Measurements from ENCODE around the gene WNT9B. TPM values are rescaled to one million over a fixed set of nuclear protein-coding genes. Genes with fewer than 3 reads are reported as not detected.

WNT9B gene
- total RNA-seq, 1 donor from 2014 or later: 0.74 TPM

DNA sequence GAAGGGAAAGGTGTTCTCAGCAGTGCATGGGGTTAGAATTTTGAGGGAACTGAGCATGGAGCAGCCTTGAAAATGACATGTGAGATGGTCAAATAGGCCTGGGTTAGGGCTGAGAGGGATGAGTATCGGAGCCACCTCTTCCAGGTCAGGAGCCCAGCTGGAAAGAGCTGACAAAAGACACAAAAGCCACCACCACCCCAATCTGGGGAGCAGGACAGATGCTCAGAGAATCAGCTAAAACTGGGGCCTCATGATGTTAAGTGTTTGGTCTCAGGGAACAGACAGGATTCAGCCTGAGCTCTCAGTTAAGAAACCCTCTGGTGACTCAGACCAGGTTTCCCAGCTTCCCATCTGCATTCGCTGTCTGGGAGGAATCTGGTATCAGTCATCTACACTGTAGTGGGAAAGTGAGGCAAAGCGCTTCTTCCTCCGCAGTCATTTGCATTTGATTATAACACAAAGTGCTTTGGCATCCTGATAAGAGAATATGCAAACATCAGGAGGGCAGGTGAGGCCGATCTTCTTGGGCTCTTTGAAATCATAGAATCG, 2.6 kb downstream of the WNT9B start:
- DNase-seq (ENCODE audit: low spot score): no peak

DNA sequence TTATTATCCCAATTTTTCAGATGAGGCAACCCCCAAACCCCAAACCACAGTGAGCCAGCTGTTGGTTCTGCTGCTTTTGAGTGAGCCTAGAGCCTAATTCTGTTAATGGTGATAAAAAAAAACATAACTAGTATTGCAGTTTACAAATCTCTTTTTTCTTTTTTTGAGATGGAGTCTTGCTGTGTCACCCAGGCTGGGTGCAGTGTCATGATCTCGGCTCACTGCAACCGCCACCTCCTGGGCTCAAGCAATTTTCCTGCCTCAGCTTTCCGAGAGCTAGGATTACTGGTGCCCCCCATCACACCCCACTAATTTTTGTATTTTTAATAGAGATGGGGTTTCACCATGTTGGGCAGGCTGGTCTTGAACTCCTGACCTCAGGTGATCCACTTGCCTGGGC, 3.1 kb downstream of the WNT9B start:
- no peak for DNase-seq (ENCODE audit: low spot score)

- DNase-seq (ENCODE audit: low spot score): no peak
Observed at GRCh38 chr17:46854948-46855347, 3.6 kb downstream of the WNT9B start.

GRCh38 chr17:46857600-46857999, 6.2 kb downstream of the WNT9B start:
- DNase-seq (ENCODE audit: low spot score): no peak

DNA sequence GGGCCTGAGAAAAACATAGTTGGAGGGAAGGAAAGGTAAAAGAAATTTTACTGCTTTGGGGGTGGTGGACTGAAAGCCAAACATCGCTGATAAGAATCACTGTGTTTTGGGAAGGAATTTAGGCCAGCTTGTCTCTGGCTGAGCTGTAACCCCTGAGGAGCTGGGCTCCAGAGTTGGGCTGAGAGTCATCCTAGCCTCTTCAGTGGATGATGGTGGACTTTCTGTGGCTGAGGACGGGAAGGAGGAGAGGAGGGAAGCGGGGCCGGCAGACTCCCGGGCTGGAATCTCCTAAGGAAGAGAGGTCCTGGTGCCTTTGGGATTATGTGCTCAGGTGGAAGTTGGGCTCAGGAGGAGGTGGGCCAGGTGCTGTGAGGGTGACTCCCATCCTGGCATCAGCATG, 8.6 kb downstream of the WNT9B start:
- no peak for DNase-seq (ENCODE audit: low spot score)

DNA sequence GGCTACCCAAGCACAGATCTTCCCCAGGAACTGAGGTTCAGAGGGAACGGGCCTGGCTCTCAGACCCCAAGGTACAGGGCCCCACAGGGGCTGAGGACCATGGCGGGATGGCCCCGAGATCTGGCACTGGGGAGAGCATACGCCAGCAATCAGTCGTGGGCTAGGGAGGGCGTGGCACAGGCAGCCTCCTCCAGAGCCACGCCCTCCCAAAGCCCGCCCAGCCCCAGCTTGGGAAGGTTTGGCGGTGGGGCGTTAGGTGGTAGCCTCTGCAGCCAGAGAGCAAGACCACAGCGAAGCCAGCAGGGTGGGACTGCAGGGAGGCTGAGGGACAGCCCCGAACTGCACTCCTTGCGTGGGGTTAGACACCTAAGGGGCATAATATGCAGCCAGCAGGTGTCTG, 11.6 kb downstream of the WNT9B start:
- DNase-seq (ENCODE audit: low spot score): no peak

GRCh38 chr17:46863383-46864121, 12.2 kb downstream of the WNT9B start:
- DNase-seq (ENCODE audit: low spot score): no peak

GRCh38 chr17:46865100-46865499, 13.7 kb downstream of the WNT9B start:
- no peak for DNase-seq (ENCODE audit: low spot score)

DNA sequence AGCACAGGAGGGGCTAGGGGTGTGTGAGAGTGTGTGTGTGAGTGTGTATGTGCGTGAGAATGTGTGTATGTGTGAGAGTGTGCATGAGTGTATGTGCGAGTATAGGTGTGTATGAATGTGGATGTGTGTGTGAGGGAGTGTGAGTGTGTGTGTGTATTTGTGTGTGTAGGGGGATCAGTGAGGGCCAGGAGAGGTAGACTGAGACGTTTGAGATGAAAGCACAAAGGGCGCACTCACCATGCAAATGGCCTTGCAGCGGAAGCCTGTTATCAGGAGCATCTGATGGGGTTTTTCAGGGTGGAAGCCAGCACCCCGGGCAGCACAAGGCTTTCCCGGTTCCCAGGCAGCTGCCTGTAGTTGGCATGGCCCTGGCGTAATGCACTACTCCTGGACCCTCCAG, 14.9 kb downstream of the WNT9B start:
- DNase-seq (ENCODE audit: low spot score): no peak

DNA sequence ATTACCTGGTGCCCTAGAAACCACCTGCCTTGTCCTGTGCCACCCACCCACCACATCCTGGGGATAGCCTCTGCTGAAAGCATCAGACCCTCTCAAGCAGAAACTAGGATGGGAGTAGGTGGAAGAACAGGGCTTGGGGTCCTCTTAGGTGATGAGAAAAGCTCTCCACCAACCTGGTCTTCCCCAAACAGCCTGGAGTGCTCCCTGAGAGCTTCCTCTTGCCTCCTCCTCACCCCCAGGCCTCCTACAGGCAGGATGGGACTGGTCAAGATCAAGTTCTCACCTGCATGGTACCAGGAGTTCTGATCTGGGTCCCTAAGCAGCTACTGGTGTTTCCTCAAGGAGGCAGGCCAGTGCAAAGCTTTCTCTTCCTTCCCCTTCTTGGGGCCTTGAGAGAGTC, 15.4 kb downstream of the WNT9B start:
- no peak for DNase-seq (ENCODE audit: low spot score)

DNA sequence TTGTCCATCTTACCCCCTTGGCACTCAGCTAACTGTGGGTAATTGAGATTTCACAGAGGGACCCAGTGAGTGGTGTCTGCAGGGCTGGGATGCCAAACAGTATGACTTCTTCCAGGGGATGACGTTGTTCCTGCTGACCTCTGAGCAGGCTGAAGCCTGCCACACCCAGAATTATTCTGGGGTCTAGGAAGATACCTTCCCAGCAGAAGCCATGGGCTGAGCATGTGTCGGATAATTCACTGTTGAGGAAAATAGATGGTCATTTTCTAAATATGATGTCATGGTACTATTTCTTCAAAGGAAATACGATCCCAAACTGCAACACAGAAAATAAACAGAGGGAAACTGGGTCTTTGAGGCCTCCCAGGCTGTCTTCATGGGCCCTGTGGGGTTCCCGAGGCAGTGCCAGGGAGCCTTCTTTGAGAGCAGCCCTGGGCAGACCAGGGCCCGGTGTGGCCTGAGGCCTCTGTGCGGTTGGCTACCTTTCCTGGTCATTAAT, 17.4 kb downstream of the WNT9B start:
- DNase-seq (ENCODE audit: low spot score): no peak

GRCh38 chr17:46869296-46869695, 17.9 kb downstream of the WNT9B start:
- DNase-seq (ENCODE audit: low spot score): no peak

DNA sequence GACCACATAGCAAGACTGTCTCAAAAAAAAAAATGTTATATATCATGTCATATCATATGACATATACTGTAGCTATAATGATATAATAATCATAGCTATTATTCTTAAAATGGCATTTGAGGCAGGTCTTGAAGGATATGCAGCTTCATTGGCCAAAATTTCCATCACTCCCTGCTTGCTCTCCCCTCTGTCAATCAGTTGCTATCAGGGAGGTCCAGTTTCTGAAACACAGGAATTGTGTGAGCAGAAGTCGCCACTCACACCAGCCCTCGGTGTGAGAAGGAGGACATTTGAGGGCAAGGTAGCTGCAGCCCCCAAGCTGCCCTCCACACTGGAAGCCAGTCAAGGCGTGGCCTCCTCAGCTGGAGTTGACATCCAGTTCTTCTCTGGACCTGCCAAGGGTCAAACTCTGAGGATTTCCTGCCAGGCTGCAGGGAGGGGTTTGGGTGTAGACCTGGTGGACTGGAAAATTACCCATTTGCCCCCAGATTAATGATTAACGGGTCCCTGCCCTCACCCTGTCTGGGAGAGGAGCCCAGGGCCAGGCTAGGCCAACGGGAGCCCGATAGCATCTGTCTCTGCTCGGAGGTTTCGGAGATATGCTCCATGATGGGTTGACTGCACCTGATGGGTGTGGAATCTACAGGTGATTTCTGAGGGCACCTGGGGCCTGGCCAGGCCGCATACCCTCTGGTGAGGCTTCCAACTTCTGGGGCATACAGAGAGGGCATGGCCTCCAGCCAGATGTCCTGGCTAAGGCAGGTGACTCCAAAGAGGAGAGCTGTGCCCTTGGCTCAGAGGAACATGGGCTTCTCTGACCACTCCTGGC, 18.8 kb downstream of the WNT9B start:
- DNase-seq (ENCODE audit: low spot score): no peak

DNA sequence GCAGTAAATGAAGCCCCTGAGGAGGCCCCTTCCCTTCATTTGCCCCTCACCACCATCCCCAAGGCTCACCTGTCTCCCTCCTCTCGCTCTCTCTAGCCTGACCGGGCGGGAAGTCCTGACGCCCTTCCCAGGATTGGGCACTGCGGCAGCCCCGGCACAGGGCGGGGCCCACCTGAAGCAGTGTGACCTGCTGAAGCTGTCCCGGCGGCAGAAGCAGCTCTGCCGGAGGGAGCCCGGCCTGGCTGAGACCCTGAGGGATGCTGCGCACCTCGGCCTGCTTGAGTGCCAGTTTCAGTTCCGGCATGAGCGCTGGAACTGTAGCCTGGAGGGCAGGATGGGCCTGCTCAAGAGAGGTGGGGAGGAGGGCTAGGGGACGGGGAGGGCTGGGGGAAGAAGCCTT, 21.0 kb downstream of the WNT9B start:
- DNase-seq (ENCODE audit: low spot score): no peak

DNA sequence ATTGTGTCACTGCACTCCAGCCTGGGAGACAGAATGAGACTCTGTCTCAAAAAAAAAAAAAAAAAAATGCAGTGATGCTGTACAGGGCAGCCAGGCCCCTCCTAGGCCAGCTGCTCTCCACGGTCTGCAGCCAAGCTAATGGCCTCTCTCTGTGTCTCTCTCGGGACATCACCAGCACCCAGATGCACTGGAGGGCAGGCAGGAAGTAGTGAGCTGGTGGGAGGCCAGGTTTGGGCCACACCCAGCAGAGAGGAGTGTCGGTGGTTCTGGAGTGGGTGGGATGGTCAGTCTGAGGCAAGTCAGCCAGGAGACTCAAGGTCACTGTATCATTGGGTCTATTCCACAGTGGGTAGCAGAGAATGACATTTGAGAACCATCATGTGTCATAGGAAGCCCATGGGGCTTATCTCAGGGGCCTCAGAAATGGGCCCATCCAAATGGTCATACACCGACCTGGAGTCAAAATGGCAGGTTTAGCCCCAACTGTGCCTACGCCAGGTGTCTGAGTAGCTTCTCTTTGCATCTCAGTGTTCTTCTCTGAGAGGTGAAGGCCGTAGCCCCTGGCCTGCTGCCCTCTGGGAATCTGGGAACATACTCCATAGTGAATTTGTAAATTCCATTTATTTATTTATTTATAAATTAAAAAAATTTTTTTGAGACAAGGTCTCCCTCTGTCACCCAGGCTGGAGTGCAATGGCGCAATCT, 22.7 kb downstream of the WNT9B start:
- no peak for DNase-seq (ENCODE audit: low spot score)

- no peak for DNase-seq (ENCODE audit: low spot score)
Observed at GRCh38 chr17:46874906-46875305, 23.5 kb downstream of the WNT9B start.

GRCh38 chr17:46875849-46876352, 24.5 kb downstream of the WNT9B start:
- DNase-seq (ENCODE audit: low spot score): no peak

DNA sequence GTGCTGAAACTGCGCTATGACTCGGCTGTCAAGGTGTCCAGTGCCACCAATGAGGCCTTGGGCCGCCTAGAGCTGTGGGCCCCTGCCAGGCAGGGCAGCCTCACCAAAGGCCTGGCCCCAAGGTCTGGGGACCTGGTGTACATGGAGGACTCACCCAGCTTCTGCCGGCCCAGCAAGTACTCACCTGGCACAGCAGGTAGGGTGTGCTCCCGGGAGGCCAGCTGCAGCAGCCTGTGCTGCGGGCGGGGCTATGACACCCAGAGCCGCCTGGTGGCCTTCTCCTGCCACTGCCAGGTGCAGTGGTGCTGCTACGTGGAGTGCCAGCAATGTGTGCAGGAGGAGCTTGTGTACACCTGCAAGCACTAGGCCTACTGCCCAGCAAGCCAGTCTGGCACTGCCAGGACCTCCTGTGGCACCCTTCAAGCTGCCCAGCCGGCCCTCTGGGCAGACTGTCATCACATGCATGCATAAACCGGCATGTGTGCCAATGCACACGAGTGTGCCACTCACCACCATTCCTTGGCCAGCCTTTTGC, 25.0 kb downstream of the WNT9B start:
- DNase-seq (ENCODE audit: low spot score): no peak

DNA sequence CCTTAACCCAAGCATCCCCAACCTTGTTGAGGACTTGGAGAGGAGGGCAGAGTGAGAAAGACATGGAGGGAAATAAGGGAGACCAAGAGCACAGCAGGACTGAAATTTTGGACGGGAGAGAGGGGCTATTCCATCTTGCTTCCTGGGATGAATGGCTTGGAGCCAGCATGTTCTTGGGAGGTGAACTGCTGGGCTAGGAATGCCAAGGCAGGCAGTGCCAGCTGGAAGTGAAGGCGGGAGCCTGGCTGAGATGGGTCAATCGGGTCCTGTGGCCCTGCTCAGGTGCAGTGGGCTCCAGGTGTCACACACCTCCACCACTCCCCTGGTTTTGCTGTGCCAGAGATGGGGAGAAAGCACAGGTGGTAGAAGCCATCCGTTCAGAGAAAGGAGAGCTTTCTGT, 25.5 kb downstream of the WNT9B start:
- DNase-seq (ENCODE audit: low spot score): no peak

GRCh38 chr17:46877466-46877865, 26.1 kb downstream of the WNT9B start:
- no peak for DNase-seq (ENCODE audit: low spot score)

- no peak for DNase-seq (ENCODE audit: low spot score)
Observed at GRCh38 chr17:46878055-46878454, 26.7 kb downstream of the WNT9B start.

Data from mesenteric fat pad (tissue), 1 donor.